PC-3 (cell line): Measurements from ENCODE around the gene C5. TPM values are rescaled to one million over a fixed set of nuclear protein-coding genes. Genes with fewer than 3 reads are reported as not detected.

Experiments used
- ATAC-seq: fragments of 200-7000 bp; cut with Tn5 transposase; 2 replicates; pipeline ENCODE4 v1.9.1; 2020; ENCODE audit warnings: mild to moderate bottlenecking, moderate library complexity
- BruUV-seq: library from RNA; stranded (reverse); fragments of 400-500 nt; replicated peaks from 2 replicates; lab custom pipeline; 2021; lab: Mats Ljungman, UMichigan
- CTCF ChIA-PET: fragments of 300-600 bp; sonication (Branson Sonifier 250); formaldehyde crosslinking; loops from one replicate; lab custom pipeline; 2022; ENCODE audit warnings: antibody characterized with exemption; lab: Charles Lee
- POLR2A ChIA-PET: fragments of 300-600 bp; sonication (Branson Sonifier 250); formaldehyde crosslinking; loops from one replicate; lab custom pipeline; 2022; ENCODE audit warnings: antibody characterized with exemption; ENCODE audit not compliant: unreplicated experiment; lab: Charles Lee
- DNase-seq: peaks from one replicate; pipeline ENCODE4 v3.0.0-alpha.2; 2015
- H2AFZ ChIP-seq: fragments of 300-600 bp; sonication (generic); 2 replicates; pipeline ENCODE4 v1.6.0; 2016; ENCODE audit warnings: antibody characterized with exemption, low read length
- H3F3A ChIP-seq: fragments of 300-600 bp; sonication (generic); one replicate; pipeline ENCODE4 v1.6.0; 2017; ENCODE audit warnings: antibody characterized with exemption, low read length, control low read depth, mild to moderate bottlenecking; ENCODE audit not compliant: unreplicated experiment
- H3K27ac ChIP-seq: fragments of 300-600 bp; sonication (generic); 2 replicates; pipeline ENCODE4 v1.5.1; 2016; ENCODE audit warnings: mild to moderate bottlenecking, low read length
- H3K27me3 ChIP-seq: fragments of 300-600 bp; sonication (generic); 2 replicates; pipeline ENCODE4 v1.6.1; 2016; ENCODE audit warnings: low read length, mixed read lengths
- H3K36me3 ChIP-seq: fragments of 300-600 bp; sonication (generic); 2 replicates; pipeline ENCODE4 v1.6.1; 2016; ENCODE audit warnings: low read depth, mixed run types, low read length, mixed read lengths
- H3K4me1 ChIP-seq: fragments of 300-600 bp; sonication (generic); 2 replicates; pipeline ENCODE4 v1.5.1; 2016; ENCODE audit warnings: low read length; ENCODE audit not compliant: insufficient read depth
- H3K4me2 ChIP-seq: fragments of 300-600 bp; sonication (generic); 2 replicates; pipeline ENCODE4 v1.6.0; 2016; ENCODE audit warnings: low read length
- H3K4me3 ChIP-seq: fragments of 300-600 bp; sonication (generic); 2 replicates; pipeline ENCODE4 v1.5.1; 2016; ENCODE audit warnings: mild to moderate bottlenecking, low read length, mixed read lengths
- H3K79me2 ChIP-seq: fragments of 300-600 bp; sonication (generic); 2 replicates; pipeline ENCODE4 v1.6.1; 2017; ENCODE audit warnings: low read length, mixed read lengths
- H3K9ac ChIP-seq: fragments of 300-600 bp; sonication (generic); 2 replicates; pipeline ENCODE4 v1.6.0; 2016; ENCODE audit warnings: mild to moderate bottlenecking, low read length
- H3K9me2 ChIP-seq: fragments of 300-600 bp; sonication (generic); replicated peaks from 2 replicates; pipeline ENCODE4 v1.6.1; 2016; ENCODE audit warnings: mixed run types, low read length, mixed read lengths
- H3K9me3 ChIP-seq: fragments of 300-600 bp; sonication (generic); 2 replicates; pipeline ENCODE4 v1.6.1; 2016; ENCODE audit warnings: low read length, mixed read lengths
- H4K20me1 ChIP-seq: fragments of 300-600 bp; sonication (generic); 2 replicates; pipeline ENCODE4 v1.6.1; 2016; ENCODE audit warnings: low read length, mixed read lengths
- CTCF ChIP-seq: fragments of 300-600 bp; sonication (generic); conservative IDR thresholded peaks from 2 replicates; pipeline ENCODE4 v1.5.1; 2017; ENCODE audit warnings: antibody characterized with exemption, low read depth, mild to moderate bottlenecking, low read length
- EZH2 ChIP-seq: fragments of 300-600 bp; sonication (generic); IDR thresholded peaks from one replicate; pipeline ENCODE4 v1.6.1; 2017; ENCODE audit warnings: antibody characterized with exemption, mild to moderate bottlenecking, low read length; ENCODE audit not compliant: unreplicated experiment
- EZH2phosphoT487 ChIP-seq: fragments of 300-600 bp; sonication (generic); IDR thresholded peaks from 2 replicates; pipeline ENCODE4 v1.6.1; 2018; ENCODE audit warnings: mild to moderate bottlenecking, antibody characterized with exemption, low read length, borderline replicate concordance
- intact Hi-C: fragments of 100-400 bp; cut with micrococcal nuclease; formaldehyde crosslinking; loops from 2 replicates; pipeline ENCODE4 v1.9.0; 2023
- total RNA-seq: library from RNA; depleted of rRNA; stranded (reverse); fragments of >200 nt; gene quantifications from 2 replicates; pipeline ENCODE4 v1.2.3, GENCODE V29; 2014

Gene C5
- total RNA-seq, 1 experiment from 2014 or later: 2.9 TPM

DNA sequence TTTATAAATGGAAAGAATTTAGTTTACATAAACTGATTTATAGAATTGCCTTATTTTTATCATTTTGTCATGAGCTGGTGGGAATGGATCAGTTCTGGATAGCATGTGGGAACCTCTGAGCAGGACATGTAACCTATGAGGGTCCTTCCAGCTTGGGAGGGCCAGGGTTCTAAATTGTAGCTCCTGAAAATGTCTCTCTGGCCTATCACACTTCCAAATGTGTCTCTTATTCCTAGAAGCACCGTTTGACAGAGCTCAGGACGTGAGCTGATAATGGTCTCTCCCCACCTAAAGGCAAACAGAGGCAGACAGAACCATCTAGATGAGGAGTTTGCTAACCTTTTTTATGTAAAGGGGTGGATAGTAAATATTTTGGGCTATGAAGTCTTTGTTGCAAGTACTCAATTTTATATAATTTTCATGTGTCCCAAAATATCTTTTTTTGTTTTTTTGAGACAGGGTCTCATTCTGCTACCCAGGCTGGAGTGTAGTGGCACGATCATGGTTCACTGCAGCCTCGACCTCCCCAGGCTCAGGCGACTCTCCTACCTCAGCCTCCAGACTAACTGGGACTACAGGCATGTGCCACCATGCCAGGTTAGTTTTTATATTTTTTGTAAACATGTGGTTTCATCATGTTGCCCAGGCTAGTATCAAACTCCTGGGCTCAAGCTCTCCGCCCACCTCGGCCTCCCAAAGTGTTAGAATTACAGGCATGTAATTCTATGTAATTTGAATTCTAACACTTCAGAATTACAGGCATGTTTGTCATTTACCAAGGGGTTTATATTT is 127.5 kb downstream of the C5 start:
- Histone ChIP-seq H3K27ac (no peak overlapping the region), H4K20me1 (no peaks in the 10 kb centered on the region), H2AFZ (no peak overlapping the region), H3K27me3 (no peaks in the 10 kb centered on the region), H3K4me3 (no peak overlapping the region), H3K9me3 (no peaks in the 10 kb centered on the region), H3K9ac (no peak overlapping the region), H3K79me2 (no peaks in the 10 kb centered on the region), H3K4me1 (no peaks in the 10 kb centered on the region), H3K9me2 (no peaks in the 10 kb centered on the region), H3K36me3 (no peaks in the 10 kb centered on the region), H3F3A (no peaks in the 10 kb centered on the region), H3K4me2 (no peak overlapping the region)
- ChIA-PET POLR2A (no interaction called here), CTCF (no interaction called here)
- BruUV-seq: no TSS peak
- ATAC-seq (no peak), DNase-seq (no peak)
- TF ChIP-seq EZH2: no peak
- no peak for TF ChIP-seq CTCF
- no peak for TF ChIP-seq EZH2phosphoT487
- intact Hi-C loops: no loop called here

DNA sequence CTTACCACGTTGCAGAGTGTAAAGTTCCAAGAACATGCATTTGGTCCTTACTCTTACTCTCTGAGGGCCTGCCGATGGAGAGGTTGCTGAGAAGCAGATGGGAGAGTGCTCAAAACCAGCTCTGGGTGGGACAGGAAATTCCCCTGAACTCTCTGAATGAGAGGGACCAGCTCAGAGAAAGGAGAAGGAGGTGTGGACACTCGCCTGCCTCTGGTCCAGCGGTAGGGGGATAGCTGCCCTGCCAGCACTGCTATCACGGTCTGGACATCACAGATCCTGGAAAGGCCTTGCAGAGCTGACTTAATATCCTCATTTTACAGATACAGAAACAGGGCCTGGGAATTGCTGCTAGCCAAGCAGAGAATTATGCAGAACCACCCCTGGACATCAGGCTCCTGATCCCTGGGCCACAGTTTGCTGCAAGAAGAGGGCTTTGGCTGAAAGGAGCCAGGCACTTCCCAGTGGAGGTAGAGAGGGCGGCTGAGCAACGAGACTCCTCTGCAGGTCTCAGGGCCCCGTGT is 128.4 kb downstream of the C5 start:
- Histone ChIP-seq H3K36me3 (no peaks in the 10 kb centered on the region), H3K27me3 (no peaks in the 10 kb centered on the region), H3K4me2 (no peak overlapping the region), H3K4me3 (no peak overlapping the region), H4K20me1 (no peaks in the 10 kb centered on the region), H3K9me2 (no peaks in the 10 kb centered on the region), H2AFZ (no peak overlapping the region), H3K79me2 (no peaks in the 10 kb centered on the region), H3K9me3 (no peaks in the 10 kb centered on the region), H3K9ac (no peak overlapping the region), H3K27ac (no peak overlapping the region), H3F3A (no peaks in the 10 kb centered on the region), H3K4me1 (no peaks in the 10 kb centered on the region)
- DNase-seq (no peak), ATAC-seq (no peak)
- CTCF ChIA-PET: interaction anchor here (0.6 kb wide), 1 partner anchor 699 kb away, joined by 3 read pairs; no protein-coding TSS in a partner anchor
- no peak for TF ChIP-seq CTCF
- no TSS peak for BruUV-seq
- POLR2A ChIA-PET: no interaction called here
- intact Hi-C loops: no loop called here

DNA sequence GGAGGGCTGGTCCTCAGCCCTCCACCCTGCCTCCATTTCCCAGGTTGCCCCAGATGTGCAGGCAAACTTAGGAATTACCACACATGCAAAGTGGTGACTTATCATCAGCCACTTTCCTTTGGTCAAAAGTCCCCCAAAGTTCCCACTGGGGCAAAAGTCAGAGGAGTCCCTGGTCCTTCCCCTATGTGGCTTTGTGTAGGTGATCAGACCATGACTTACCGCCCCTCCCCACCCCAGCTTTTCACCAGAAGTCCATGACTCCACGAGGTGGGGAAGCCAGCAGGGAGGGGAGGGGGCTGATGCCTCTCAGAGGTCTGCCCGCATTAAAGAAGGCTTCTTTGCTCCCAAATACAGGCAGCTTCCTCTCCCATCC is 129.3 kb downstream of the C5 start:
- no peak for ATAC-seq
- DNase-seq: no peak
- Histone ChIP-seq H3K4me2 (no peak overlapping the region), H3F3A (no peaks in the 10 kb centered on the region), H3K9me3 (no peaks in the 10 kb centered on the region), H3K36me3 (no peaks in the 10 kb centered on the region), H3K27me3 (no peaks in the 10 kb centered on the region), H2AFZ (no peak overlapping the region), H3K79me2 (no peaks in the 10 kb centered on the region), H3K9me2 (no peaks in the 10 kb centered on the region), H4K20me1 (no peaks in the 10 kb centered on the region), H3K4me3 (no peak overlapping the region), H3K4me1 (no peaks in the 10 kb centered on the region), H3K9ac (no peak overlapping the region), H3K27ac (no peak overlapping the region)
- TF ChIP-seq CTCF (no peak), EZH2phosphoT487 (no peak), EZH2 (no peak)
- ChIA-PET CTCF (no interaction called here), POLR2A (no interaction called here)
- BruUV-seq: no TSS peak
- intact Hi-C loops: no loop called here
